GM23248 (cell line): ENCODE data around the gene USP10.

Experiments
- EZH2 ChIP-seq: fragments of 200-600 bp; sonication (generic); IDR thresholded peaks from 2 replicates; pipeline ENCODE4 v1.6.1; 2018; ENCODE audit warnings: antibody characterized with exemption, mild to moderate bottlenecking; ENCODE audit not compliant: insufficient read depth, poor library complexity, severe bottlenecking
- EZH2phosphoT487 ChIP-seq: fragments of 200-600 bp; sonication (generic); IDR thresholded peaks from 2 replicates; pipeline ENCODE4 v1.6.1; 2018; ENCODE audit warnings: antibody characterized with exemption, moderate library complexity, mild to moderate bottlenecking, low read depth; ENCODE audit not compliant: insufficient read depth

DNA sequence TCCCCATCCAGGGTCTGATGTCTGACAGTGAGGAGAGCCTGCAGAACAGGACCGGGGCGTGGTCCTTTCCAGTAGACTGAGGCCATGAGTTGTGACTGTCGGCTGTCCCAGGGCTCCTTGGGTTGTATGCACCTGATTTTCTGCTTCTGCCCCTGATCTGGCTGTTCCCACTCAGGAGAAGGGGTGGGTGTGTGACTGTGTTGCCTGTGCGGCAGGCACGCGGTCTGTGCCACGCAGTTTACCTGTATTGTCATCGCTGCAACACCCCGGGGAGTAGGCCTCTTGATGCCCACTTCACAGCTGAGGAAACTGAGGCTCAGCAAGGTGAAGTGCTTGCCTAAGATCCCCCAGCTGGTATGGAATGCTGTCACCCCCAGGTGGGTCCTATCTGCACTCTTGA is 121.4 kb downstream of the USP10 start:
- TF ChIP-seq EZH2 (no peak), EZH2phosphoT487 (no peak)
